ENCODE results near the gene FAM3C.

The FAM3C gene

GRCh38 chr7:121307021-121307574 lies 89.0 kb downstream of the FAM3C start:
- DNase-seq (ENCODE audit: low read depth, low spot score), result no peak
- no peak for TF ChIP-seq CTCF (IDR thresholded peaks at IDR 0.05; ENCODE audit: low read depth, low read length)
- no peak overlapping the region for H3K4me3 ChIP-seq (ENCODE audit: low read depth, low read length)
- in situ Hi-C loops (cut with HindIII; ENCODE audit: low sequenced_read_pairs), result no loop called here

GRCh38 chr7:121306565-121306964 lies 89.5 kb downstream of the FAM3C start:
- TF ChIP-seq CTCF (IDR thresholded peaks at IDR 0.05; ENCODE audit: low read depth, low read length), result no peak
- no peak for DNase-seq (ENCODE audit: low read depth, low spot score)
- in situ Hi-C loops (cut with HindIII; ENCODE audit: low sequenced_read_pairs), result no loop called here
- H3K4me3 ChIP-seq (ENCODE audit: low read depth, low read length), result no peak overlapping the region

- TF ChIP-seq CTCF (IDR thresholded peaks at IDR 0.05; ENCODE audit: low read depth, low read length), result no peak
- DNase-seq (ENCODE audit: low read depth, low spot score), result no peak
- no peak overlapping the region for H3K4me3 ChIP-seq (ENCODE audit: low read depth, low read length)
- in situ Hi-C loops (cut with HindIII; ENCODE audit: low sequenced_read_pairs), result no loop called here
Observed at GRCh38 chr7:121305109-121305508, 91.0 kb downstream of the FAM3C start.

GRCh38 chr7:121304102-121304658 lies 91.9 kb downstream of the FAM3C start:
- in situ Hi-C loops (cut with HindIII; ENCODE audit: low sequenced_read_pairs), result no loop called here
- DNase-seq (ENCODE audit: low read depth, low spot score), result no peak
- H3K4me3 ChIP-seq (ENCODE audit: low read depth, low read length), result no peak overlapping the region
- TF ChIP-seq CTCF (IDR thresholded peaks at IDR 0.05; ENCODE audit: low read depth, low read length), result no peak

- no peak for DNase-seq (ENCODE audit: low read depth, low spot score)
- no peak for TF ChIP-seq CTCF (IDR thresholded peaks at IDR 0.05; ENCODE audit: low read depth, low read length)
- in situ Hi-C loops (cut with HindIII; ENCODE audit: low sequenced_read_pairs), result no loop called here
- H3K4me3 ChIP-seq (ENCODE audit: low read depth, low read length), result no peak overlapping the region
Observed at GRCh38 chr7:121303422-121304101, 92.5 kb downstream of the FAM3C start.

- peak; percentile 84 for DNase-seq (ENCODE audit: low read depth, low spot score)
- H3K4me3 ChIP-seq (ENCODE audit: low read depth, low read length), result no peak overlapping the region
- TF ChIP-seq CTCF (IDR thresholded peaks at IDR 0.05; ENCODE audit: low read depth, low read length), result no peak
- in situ Hi-C loops (cut with HindIII; ENCODE audit: low sequenced_read_pairs), result no loop called here
Observed at GRCh38 chr7:121302214-121302745, 93.8 kb downstream of the FAM3C start.
